DND-41 (cell line): ENCODE results near the gene GIPR.
A peak's percentile ranks its signal among the peaks of the same experiment; 100 is the strongest.

Source experiments
- ATAC-seq: fragments of 200-7000 bp; cut with Tn5 transposase; 3 replicates; pipeline ENCODE4 v1.9.1; 2021; ENCODE audit warnings: low read depth; ENCODE audit not compliant: insufficient read depth
- DNase-seq: peaks from one replicate; pipeline ENCODE4 v3.0.0-alpha.2; 2020
- H2AFZ ChIP-seq: 2 replicates; pipeline ENCODE4 v1.6.0; 2012; ENCODE audit warnings: low read depth, low read length
- H3K27ac ChIP-seq: 2 replicates; pipeline ENCODE4 v1.5.1; 2012; ENCODE audit warnings: low read length, inconsistent platforms
- H3K27me3 ChIP-seq: fragments of 200-600 bp; sonication (generic); 2 replicates; pipeline ENCODE4 v1.6.0; 2012; ENCODE audit warnings: low read length, mild to moderate bottlenecking, inconsistent platforms; ENCODE audit not compliant: insufficient read depth, poor library complexity
- H3K36me3 ChIP-seq: 2 replicates; pipeline ENCODE4 v1.5.1; 2012; ENCODE audit warnings: low read length, inconsistent platforms; ENCODE audit not compliant: insufficient read depth
- H3K4me1 ChIP-seq: 2 replicates; pipeline ENCODE4 v1.5.1; 2012; ENCODE audit warnings: mild to moderate bottlenecking, low read length; ENCODE audit not compliant: insufficient read depth
- H3K4me2 ChIP-seq: 2 replicates; pipeline ENCODE4 v1.6.0; 2012; ENCODE audit warnings: mild to moderate bottlenecking, moderate library complexity, low read length, inconsistent platforms; ENCODE audit not compliant: insufficient read depth
- H3K4me3 ChIP-seq, 2 experiments: fragments of 200-600 bp in 1 of 2; shearing (Covaris generic) in 1 of 2; 2 replicates each; pipeline ENCODE4 v1.5.1; 2012 to 2016; ENCODE audit warnings: inconsistent platforms in 2 of 2, low read length in 2 of 2, mild to moderate bottlenecking in 2 of 2, low read depth in 1 of 2, moderate library complexity in 1 of 2
- H3K79me2 ChIP-seq: 2 replicates; pipeline ENCODE4 v1.6.0; 2012; ENCODE audit warnings: low read length, inconsistent platforms; ENCODE audit not compliant: insufficient read depth
- H3K9ac ChIP-seq: 2 replicates; pipeline ENCODE4 v1.6.0; 2012; ENCODE audit warnings: low read depth, mild to moderate bottlenecking, inconsistent platforms, low read length, moderate library complexity
- H3K9me3 ChIP-seq: 2 replicates; pipeline ENCODE4 v1.5.1; 2012; ENCODE audit warnings: low read length, moderate library complexity, mild to moderate bottlenecking, inconsistent platforms; ENCODE audit not compliant: insufficient read depth, severe bottlenecking
- H4K20me1 ChIP-seq: 2 replicates; pipeline ENCODE4 v1.6.0; 2012; ENCODE audit warnings: low read length; ENCODE audit not compliant: insufficient read depth
- CTCF ChIP-seq: IDR thresholded peaks from 2 replicates; pipeline ENCODE4 v1.5.1; 2012; ENCODE audit warnings: borderline replicate concordance, low read length, moderate library complexity, mild to moderate bottlenecking; ENCODE audit not compliant: poor library complexity, severe bottlenecking; ENCODE audit errors: extremely low read depth
- EZH2 ChIP-seq: IDR thresholded peaks from 3 replicates; pipeline ENCODE4 v1.6.1; 2012; ENCODE audit warnings: borderline replicate concordance, low read depth, mild to moderate bottlenecking, moderate library complexity, low read length, inconsistent platforms; ENCODE audit not compliant: severe bottlenecking

Gene GIPR

GRCh38 chr19:45643024-45643926 is 24.7 kb upstream of the GIPR start:
- peak overlapping the region; percentile 61 for H3K4me2 ChIP-seq
- peaks cover 6% of the 10 kb centered on the region for H3K79me2 ChIP-seq
- peaks cover under 1% of the 10 kb centered on the region; the same call in 1 of the 2 replicates for H3K36me3 ChIP-seq
- H4K20me1 ChIP-seq: 0 out of 2 replicates have a peak, but pooled peaks cover 5% of the 10 kb centered on the region
- no peak overlapping the region for H3K9ac ChIP-seq
- DNase-seq (peak; percentile 92), ATAC-seq (peak; percentile 35)
- TF ChIP-seq EZH2 (no peak), CTCF (peak; percentile 100)
- H3K4me1 ChIP-seq: peaks cover 63% of the 10 kb centered on the region
- H2AFZ ChIP-seq: peak overlapping the region; percentile 68; the same call in 1 of the 2 replicates
- H3K4me3 ChIP-seq: no peak overlapping the region
- no peak overlapping the region for H3K27ac ChIP-seq
- H3K27me3 ChIP-seq: no peaks in the 10 kb centered on the region
- H3K9me3 ChIP-seq: no peaks in the 10 kb centered on the region

DNA sequence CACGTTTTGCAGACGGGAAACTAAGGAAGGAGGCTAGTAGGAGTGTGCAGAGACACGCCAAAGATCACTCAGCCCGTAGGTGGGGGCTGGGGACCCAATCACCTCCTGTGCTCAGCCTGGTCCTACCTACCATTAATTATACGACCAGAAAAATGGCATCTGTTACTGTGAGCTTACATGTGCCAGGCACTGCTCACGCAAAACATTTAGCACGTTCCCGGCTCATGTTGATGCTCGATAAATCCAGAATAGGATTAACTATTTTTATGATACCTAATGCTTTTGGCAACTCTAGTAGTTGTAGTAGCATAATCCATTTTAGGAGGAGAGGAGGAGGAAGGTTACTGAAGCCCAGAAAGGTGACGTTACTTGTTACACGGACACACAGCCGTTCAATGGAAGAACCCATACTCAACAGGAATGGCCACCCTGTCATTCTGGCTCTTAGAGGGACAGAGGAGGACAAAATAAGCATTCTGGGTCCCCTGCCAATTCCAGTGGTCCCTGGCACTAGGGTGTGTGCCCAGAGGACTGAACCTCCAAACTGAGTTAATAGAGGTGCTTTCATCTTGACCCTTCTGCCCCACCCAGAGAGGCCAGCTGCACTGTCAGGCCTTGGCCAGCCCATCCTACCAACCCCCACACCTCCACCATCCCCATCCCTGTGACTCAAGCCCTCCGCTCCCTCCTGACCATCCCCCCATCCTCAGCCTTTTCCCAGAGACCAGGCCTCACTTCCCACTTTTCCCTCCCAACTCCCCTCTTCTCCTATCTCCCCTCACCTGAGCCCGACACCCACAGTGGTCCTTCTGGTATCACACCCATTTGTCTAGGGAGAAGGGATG is 23.9 kb upstream of the GIPR start:
- H3K4me2 ChIP-seq: no peak overlapping the region
- 0 out of 2 replicates have a peak, but pooled peaks cover 5% of the 10 kb centered on the region for H4K20me1 ChIP-seq
- H3K36me3 ChIP-seq: no peaks in the 10 kb centered on the region
- ATAC-seq: no peak
- no peaks in the 10 kb centered on the region for H3K27me3 ChIP-seq
- no peaks in the 10 kb centered on the region; the same call in 1 of the 2 replicates for H3K79me2 ChIP-seq
- H3K9ac ChIP-seq: no peak overlapping the region
- H2AFZ ChIP-seq: no peak overlapping the region
- H3K9me3 ChIP-seq: no peaks in the 10 kb centered on the region
- DNase-seq: no peak
- no peak overlapping the region for H3K27ac ChIP-seq
- H3K4me1 ChIP-seq: peaks cover 56% of the 10 kb centered on the region
- no peak overlapping the region for H3K4me3 ChIP-seq
- TF ChIP-seq CTCF (no peak), EZH2 (no peak)

DNA sequence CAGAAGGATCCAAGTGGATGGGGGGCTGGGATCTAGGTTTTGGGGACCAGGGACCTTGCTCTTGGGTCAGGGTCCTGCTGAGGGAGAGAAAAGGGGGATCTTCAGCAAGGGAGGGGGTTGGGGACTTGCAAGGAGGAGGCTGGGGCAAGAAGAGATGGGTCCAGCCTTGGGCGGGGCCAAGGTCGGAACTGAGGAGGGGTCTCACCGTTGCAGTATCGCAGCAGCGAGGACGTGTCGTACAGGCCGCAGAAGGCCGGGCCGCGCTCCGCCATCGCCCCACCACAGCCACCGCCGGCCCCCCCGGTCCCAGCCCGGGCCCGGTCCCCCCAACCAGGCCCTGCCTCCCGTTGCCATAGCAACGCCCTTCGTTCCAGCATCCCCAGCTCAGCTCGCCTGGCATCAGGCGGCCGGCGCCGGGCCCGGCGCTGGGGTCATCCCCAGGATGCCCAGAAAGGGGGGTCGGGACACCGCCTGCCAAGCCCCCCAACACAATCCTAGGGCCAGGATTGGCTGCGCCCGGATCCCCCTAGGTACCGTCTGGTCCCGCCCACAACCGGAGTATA is 22.9 kb upstream of the GIPR start:
- H3K36me3 ChIP-seq: no peaks in the 10 kb centered on the region
- H2AFZ ChIP-seq: no peak overlapping the region
- no peak for ATAC-seq
- H3K9me3 ChIP-seq: no peaks in the 10 kb centered on the region
- H4K20me1 ChIP-seq: 0 out of 2 replicates have a peak, but pooled peaks cover 5% of the 10 kb centered on the region
- no peaks in the 10 kb centered on the region for H3K79me2 ChIP-seq
- DNase-seq: no peak
- peak overlapping the region; percentile 69 for H3K4me2 ChIP-seq
- peak overlapping the region in 1 of 2 experiments; percentile 59; a peak in 2 of 4 replicates for H3K4me3 ChIP-seq
- H3K9ac ChIP-seq: peak overlapping the region; percentile 46; the same call in 1 of the 2 replicates
- no peak overlapping the region for H3K27ac ChIP-seq
- peaks cover 47% of the 10 kb centered on the region for H3K4me1 ChIP-seq
- no peaks in the 10 kb centered on the region for H3K27me3 ChIP-seq
- TF ChIP-seq CTCF (no peak), EZH2 (no peak)
